A549 (cell line): ENCODE results near the gene BSND.

Source experiments
- CTCF ChIP-seq: fragments of >200 bp; sonication (Bioruptor Twin); formaldehyde crosslinking; IDR thresholded peaks from 3 replicates; pipeline ENCODE4 v1.5.1; 2016
- EP300 ChIP-seq, 2 experiments: fragments of >200 bp; sonication (Bioruptor Twin); formaldehyde crosslinking; IDR thresholded peaks; 2 replicates in 1 of 2; 3 replicates in 1 of 2; pipeline ENCODE4 v1.6.1; 2016 to 2017
- MYC ChIP-seq: IDR thresholded peaks from 2 replicates; pipeline ENCODE4 v1.6.1; 2012; ENCODE audit warnings: mild to moderate bottlenecking, inconsistent platforms, low read length, improper control_type of control experiment, borderline replicate concordance
- RFX5 ChIP-seq: fragments of 450-650 bp; IDR thresholded peaks from 2 replicates; pipeline ENCODE4 v1.7.1; 2014; ENCODE audit warnings: antibody characterized with exemption, mild to moderate bottlenecking, moderate library complexity
- ZNF302 ChIP-seq: fragments of 250-450 bp; sonication (Bioruptor Pico); IDR thresholded peaks from 2 replicates; pipeline ENCODE4 v1.9.0; 2021; ENCODE audit warnings: inconsistent platforms, mild to moderate bottlenecking, moderate library complexity

- TF ChIP-seq CTCF, result no peak
- TF ChIP-seq MYC, result no peak
- TF ChIP-seq EP300 (IDR thresholded peaks at IDR 0.05), result no peak
- TF ChIP-seq RFX5, result no peak
- no peak for TF ChIP-seq ZNF302 (CRISPR knock-in tag)
These were observed 4.3 kb upstream of the BSND start for GRCh38 chr1:54994355-54994990.
